HG03575 (cell line): ENCODE results near the gene NCS1.

ENCODE experiments used
- ATAC-seq: cut with Tn5 transposase; IDR thresholded peaks from one replicate; pipeline ENCODE4 v1.9.1; 2021; ENCODE audit not compliant: unreplicated experiment, insufficient number of reproducible peaks, low FRiP score; ENCODE audit errors: extremely low read depth

Gene NCS1

DNA sequence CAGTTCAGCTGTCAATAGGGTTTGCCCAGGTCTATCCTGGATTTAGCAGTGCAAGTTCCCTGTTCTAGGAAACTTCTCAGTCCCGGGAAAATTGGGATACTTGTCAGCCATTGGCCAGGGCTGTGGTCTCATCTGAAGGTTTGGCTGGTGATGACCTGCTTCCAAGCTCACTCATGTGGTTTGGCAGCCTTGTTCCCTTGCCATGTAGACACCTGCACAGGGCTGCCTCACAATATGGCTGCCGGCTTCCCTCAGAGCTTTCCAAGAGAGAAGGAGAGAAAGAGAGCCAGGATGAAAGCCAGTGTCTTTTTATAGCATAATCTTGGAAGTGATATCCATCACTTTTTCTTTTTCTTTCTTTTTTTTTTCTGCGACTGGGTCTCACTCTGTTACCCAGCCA lies 55.6 kb downstream of the NCS1 start:
- ATAC-seq: no peak

DNA sequence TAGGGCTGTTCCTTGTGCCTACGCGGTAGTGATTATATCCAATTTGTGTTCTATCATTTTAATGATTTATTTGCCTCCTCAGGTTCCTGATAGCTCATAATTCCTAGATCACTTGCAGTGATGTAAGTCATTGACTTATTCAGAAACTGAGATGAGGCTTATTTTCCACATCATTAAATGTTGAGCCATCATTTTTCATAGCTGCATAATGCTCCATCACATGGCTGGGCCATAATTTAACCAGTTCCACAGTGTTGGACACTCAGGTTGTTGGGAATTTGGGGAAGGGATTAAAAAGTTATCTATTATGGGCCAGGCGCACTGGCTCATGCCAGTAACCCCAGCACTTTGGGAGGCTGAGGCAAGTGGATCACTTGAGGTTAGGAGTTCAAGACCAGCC lies 57.6 kb downstream of the NCS1 start:
- ATAC-seq: no peak

DNA sequence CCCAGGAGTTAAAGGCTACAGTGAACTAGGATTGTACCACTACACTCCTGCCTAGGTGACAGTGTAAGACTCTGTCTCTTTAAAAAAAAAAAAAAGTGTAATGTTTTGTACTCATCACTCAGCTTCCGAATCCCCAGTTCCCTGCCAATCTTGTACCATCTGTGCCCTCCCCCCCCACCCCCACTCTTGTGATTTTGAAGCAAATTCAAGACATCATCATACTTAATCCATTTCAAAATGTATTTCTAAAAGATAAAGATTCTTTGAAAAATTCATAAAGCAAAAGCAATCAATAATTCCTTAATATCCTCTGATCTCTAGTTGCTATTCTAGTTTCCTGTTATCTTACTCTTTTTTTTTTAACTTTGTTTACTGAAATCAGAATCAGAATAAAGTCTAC lies 58.4 kb downstream of the NCS1 start:
- ATAC-seq: no peak

DNA sequence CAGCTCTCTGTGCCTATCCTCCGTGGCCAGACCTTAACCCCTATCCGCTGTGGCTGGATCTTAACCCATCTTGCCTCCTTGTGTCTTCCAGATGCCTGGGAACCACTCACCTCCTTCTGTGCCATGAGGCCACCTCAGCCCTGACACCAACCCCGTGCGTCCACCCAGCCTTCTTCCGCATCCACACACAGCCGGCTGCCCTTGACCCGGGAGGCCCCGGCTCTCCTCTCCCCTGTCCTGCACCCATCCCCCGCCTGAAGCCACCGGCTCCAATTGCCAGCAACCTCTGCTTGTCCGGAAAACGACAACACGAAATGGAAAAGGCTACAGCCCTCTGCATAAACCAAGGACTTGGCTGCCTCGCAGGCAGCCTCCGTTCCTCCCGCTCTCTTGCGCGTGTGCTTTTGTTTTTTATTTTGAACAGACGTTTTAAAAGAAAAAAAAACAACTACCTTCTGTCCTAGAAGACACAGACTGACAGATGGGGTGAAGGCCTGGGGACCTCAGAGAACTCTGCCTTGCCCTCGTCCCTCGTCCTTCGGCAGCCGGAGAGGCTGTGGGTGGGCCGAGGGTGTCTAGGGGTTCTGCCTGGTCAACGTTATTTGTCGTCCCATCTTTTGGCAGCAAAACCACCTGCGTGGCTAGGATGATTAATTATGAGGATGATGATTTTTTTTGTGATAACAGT lies 60.8 kb downstream of the NCS1 start:
- no peak for ATAC-seq

DNA sequence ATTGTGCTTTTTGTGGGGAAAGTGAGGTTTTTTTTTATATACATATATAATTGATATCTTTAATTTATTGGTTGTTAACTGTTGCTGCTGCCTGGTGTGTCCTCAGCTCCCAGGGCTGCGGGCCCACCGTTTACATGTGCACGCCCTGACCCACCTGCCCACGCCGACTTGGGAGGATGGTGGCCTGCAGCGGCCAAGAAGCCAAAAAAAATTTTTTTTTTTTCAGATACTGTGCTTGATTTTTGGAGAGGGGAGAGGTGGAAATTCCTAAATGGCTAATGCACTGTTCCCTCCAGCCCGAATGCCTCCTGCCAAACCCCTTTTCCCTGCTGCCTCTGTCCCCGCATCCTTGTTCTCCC lies 61.4 kb downstream of the NCS1 start:
- ATAC-seq: no peak

DNA sequence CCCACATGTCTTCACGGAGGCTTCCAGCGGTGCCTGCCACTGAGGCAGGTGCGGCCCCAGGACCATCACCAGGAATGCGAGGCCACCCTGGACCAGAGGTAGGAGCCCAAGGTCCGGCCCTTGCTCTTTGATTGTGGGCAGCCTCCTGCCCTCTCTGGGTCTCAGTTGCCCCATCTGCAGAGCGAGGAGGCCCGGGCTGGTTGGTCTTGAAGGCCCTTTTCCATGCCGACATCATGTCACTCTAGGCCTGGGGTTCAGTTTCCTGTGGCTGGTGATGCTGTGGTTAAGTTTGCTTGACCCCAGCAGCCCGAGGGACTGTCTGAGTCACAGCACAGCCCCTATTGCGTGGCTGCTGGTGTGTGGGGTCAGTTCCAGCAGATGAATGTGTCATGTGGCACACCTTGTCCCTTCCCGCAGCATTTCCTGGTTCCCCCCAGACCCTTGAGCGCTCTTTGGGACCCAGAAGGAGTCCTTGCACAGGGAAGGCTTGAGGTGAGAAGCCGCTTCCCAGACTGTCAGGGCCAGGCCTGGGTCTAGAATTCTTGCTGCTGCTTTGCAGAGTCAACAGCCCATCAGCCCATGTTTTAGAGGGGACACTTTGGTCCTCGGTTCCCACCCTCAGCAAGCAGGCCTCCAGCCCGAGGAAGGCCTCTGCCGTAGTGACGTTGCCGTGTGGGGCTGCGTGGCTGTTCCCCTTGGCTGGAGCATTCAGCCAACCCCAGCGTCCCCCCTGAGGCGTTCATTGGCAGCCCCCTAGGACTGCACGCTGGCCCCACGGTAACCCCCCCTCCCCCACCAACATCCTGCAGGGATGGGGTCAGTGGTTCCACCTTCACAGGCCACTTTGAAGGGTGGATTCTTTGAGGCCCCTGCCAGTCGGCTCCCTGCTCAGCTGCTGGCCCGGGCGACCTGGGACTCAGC lies 62.4 kb downstream of the NCS1 start:
- no peak for ATAC-seq

DNA sequence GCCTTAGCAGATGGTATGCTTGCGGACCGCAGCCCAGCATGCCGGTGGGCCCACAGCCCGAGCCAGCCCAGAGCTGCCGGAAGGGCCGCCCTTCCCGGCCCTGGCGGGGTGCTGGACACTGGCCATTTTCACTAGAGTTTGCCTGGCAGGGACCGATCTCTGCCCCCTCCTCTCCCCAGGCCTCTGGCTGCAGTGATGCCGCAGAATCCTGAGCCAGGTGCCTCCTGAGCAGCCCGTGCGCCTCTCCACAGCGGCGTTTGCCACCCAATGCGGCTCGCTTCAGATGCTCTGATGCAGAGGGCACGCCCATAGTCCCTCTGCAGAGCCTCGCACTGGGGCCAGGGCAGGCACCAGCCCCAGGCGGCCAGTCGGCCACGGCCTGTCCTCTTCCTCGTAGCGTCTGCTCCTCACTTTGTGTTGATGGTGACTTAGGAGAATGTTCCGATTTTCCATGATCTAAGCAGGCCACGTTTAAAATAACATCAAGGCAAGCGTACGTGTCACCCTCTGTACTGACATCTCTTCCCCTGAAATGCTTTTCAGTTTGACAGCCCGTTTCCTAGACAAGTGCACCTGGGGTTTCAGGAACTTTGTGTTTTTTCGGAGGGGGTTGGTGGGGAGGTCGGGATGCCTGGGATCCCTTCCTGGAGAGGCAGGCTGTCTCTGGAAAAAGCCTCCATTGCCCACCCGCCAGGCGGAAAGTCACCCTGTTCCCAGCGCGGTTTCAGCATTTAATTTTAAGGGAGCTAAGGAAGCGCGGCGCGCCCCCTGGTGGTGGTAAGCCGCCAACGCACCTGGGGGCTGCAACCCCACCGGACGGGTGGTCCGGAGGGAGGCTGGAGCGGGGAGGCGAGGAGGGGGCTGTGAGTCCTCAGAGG lies 63.6 kb downstream of the NCS1 start:
- ATAC-seq: no peak

DNA sequence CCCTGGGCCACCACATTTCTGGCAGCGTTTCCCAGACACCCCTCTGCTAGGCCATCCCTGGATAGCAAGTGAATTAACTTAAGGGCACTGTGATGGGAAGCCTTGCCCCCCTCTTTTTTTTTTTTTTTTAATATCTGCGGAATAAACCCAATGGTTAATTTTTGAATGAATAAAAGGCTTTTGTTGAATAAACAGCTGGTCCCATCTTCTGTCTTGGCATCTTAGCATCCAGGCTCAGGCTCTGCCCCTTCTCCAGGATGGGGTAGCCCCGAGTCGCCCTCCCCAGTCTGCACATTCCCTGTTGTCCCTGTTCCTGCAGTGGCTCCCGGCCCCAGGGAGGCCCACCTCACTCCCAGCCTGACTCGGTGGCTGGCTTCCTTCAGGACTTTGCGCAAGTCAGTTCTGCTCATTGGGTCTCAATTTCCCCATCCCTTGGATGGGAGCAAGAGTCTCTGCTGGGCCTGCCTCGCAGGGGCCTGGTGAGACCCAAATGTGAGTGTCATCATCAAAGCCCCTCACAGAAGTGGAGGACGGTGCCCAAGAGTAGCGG lies 64.3 kb downstream of the NCS1 start:
- ATAC-seq: no peak

DNA sequence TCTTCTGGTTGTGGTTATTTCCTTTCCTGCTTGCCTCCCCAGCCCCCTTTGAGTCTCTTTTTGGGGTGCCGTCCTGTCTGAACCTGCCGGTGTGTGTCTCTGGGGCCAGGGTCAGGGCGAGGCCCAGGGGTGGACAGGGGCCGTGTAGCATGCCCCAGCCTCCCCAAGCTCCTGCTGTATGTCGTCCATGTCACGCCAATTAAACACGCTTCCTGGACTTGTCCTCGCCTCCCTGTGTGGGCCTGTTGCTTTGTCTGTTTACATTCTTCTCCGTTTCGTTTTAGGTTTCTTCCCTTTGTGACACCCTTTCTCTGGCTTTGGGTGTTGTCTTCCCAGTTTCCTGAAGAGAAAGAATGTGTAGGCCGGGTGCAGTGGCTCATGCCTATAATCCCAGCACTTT lies 64.9 kb downstream of the NCS1 start:
- no peak for ATAC-seq

DNA sequence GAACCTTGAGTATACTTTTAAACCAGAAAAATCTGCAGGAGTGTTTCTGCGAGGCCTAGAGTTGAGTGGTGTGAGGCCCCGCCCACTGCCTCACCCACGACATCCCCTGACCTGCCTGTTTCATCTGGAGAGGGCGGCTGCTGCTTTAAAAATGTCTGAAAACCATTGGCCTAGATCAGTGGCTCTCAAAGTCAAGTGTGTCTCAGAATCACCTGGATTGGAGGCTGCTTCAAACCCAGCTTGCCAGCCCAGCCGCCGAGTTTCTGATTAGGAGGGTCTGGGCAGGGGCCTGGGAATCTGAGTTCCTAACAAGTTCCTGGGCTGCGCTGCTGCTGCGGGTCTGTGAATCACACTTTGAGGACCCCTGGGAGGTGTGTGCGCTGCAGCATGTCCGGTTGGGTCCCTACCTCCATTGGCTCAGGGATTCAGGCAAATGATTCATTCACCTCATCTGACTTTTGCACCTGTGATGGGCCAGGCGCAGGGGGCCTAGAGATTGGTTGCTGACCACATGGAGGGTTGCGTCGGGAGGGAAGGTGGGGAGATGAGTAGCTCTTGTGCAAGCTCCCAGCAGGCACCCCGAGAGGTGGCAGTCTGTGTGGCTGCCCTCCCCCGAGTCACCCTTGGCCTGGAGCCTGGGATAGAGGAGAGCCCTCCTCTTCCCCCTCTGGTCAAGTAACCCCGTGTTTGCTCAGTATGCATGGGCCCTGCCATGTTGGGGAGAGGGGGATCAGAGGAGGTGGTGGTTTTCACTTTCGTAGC lies 65.7 kb downstream of the NCS1 start:
- no peak for ATAC-seq

DNA sequence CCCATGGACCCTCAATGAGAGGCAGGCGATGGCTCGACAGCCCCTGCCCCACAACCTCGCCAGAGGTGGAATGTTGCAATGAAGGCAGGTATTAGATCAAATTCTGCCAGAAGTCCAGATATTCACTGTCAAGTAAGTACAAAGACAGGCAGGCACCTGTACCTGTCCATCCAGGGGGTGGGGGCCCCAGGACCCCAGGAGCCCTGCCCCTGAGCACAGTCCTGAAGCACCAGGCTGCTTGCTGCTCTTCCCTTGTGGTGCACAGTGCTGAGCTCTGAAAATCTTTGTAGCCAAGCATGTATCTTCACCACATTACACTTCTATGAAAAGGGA lies 67.1 kb downstream of the NCS1 start:
- no peak for ATAC-seq

DNA sequence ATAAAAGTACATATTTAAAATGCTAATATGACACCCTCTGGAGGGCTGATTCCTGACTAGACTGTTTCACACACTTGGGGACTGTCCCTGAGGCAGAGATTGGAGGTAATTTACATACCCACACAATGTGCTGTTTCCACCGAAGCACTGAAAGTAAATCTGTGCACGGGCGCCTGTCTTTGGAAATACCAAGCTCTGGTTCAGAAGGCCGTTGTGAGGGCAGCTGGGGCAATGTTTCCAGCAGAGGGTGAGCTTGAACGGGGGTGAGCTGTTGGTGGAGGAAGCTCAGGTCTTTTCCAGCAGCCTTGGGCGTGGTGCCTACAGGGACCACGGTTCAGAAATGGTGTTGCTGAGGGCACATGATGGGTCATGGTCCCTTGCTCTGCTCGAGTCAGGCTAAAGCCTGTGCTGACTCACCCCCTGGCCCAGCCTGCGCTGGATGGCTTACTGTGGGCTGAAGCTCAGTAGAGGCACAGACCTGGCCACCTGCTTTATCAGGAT lies 67.6 kb downstream of the NCS1 start:
- ATAC-seq: no peak

DNA sequence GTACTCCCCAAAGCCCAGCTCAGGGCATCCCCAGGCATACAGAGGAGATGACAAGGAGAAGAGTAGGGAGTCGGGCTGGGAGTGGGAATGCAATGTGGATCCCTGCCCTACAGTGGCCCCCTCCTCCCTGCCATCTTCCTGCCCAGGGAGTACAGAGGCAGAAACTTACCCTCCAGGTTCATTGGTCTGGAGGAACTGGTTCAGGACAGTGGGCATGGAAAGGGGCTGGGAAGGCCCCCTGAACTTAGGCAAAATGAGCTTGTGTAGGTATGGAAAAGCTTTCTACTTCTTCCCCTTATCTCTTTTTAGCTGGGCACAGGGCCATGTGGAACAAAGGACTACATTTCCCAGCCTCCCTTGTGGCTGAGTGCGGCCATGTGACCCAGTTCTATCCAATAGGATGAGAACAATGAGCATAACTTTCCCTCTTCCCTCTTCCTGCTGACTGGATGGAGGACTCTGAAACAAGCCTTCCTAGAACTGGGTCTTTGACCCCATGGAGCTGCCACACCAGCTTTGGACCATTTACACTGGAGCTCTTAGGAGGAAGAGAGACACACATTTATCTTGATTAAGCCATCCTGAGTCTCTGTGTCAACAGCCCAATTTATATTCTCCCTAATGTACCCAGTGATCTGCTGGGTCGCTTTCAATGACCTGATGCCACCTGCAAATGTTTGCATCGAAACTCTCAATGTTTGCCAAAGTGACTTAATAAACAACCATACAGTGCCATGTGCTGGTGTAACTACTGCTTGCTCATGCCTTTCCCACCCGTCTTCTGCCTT lies 68.4 kb downstream of the NCS1 start:
- no peak for ATAC-seq

DNA sequence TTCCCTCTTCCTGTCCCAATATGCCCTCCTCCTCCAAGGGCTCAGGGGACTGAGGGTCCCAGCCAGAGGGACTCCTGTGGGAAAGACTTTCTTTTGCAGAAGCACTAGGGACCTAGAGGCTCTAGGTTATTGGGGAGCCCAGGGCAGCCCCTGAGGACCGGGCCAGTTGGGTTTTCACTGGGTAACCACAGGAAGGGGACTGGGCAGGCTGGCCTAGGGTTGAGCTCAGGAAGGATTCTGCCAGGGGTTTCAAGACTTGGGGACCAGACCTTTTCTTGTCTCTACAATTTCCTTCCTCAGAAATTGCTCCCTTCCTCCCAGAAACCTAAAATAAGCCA lies 69.0 kb downstream of the NCS1 start:
- ATAC-seq: no peak

DNA sequence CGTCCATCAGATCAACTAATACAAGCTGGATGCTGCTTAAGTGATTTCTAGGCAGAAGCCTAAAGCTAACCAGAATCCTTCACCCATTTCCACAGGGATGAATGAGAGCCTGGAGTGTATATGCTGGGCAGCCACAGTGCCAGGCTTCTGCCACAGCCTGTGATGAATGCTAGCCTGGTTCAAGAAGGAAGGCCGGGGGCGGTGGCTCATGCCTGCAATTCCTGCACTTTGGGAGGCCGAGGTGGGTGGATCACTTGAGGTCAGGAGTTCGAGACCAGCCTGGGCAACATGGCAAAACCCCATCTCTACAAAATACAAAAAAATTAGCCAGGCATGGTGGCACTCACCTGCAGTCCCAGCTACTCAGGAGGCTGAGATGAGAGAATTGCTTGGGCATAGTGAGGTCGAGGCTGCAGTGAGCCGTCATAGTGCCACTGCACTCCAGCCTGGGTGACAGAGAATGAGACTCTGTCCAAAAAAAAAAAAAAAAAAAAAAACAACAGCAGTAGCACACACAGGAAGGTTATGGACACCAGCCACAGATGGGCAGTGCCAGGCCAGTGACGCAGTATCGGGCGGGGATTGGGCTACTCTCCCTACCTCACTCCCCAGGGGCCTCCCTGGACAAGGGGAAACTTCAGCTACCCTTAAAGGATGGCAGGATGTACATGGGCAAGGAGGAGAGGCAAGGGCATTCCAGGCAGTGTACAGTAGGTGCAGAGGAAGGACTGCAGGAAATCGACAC lies 70.2 kb downstream of the NCS1 start:
- no peak for ATAC-seq

DNA sequence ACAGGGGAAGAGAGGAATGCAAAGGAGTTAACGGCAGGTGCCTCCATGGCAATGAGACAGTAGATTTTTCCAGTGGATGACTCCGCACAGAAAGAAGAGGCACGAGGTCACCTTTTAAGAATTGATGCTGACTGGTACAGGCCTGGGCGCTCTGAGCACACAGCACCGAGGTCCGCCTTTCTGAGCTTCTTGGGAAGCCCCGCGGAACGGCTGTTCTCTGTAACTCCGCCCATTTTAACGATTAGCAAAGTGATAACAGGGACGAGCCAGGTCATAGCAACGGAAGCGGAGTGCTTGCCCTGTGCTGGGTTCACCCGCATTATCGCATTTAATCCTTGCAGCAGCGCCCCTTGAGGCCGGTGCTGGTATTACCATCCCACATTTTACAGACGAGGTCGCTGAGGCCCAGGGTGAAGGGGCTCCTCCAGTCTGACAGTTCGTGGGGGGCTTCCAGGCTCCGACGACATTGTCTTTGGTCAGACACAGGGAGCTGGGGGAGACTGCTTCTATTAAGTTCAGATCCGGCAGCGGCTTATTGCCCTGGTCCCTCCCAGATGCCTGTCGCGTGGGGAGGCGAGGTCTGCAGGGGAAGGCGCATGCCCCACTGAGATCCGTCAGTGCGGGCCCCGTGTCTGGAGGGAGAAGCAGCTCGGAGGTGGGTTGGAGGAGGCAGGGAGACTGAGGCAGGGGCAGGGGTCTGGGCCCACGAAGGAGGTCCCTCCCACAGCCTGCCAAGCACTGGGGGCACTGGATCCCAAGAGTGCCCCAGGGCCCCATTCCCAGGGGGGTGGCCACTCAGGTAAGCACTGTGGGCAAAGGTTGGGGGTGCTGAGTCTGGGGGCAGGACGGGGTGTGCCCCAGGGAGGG lies 71.0 kb downstream of the NCS1 start:
- ATAC-seq: no peak

DNA sequence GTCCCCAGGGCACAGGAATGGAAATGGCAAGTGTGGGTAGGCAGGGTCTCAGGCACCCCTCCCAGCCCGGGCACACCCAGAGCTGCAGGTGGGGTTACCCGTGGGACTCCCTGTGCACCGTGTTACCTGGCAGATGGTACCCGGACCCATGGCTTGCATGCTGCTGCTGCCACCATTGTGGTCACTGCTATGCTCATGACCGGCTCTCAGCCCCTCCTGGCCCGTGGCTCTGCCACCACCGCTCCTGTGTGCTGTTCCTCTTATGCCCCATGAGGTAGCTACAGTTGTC lies 71.6 kb downstream of the NCS1 start:
- ATAC-seq: no peak
